HepG2 (cell line): ENCODE data around the gene NCOA1. TPM values are rescaled to one million over a fixed set of nuclear protein-coding genes. Genes with fewer than 3 reads are reported as not detected.

Source experiments
- ATAC-seq: fragments of 200-7000 bp; cut with Tn5 transposase; 3 replicates; pipeline ENCODE4 v1.9.1; 2020; ENCODE audit warnings: mild to moderate bottlenecking, moderate library complexity
- BruUV-seq: library from RNA; stranded (reverse); fragments of 400-500 nt; replicated peaks from 2 replicates; lab custom pipeline; 2021; lab: Mats Ljungman, UMichigan
- CTCF ChIA-PET: fragments of 300-600 bp; formaldehyde crosslinking; extraction: SDS; loops from one replicate; lab custom pipeline; 2021; ENCODE audit warnings: low total read pairs, inconsistent platforms, low intra/inter-chr PET ratio; lab: Yijun Ruan, JAX
- POLR2A ChIA-PET: fragments of 350-600 bp; sonication (Branson Sonifier 250); formaldehyde crosslinking; loops from one replicate; lab custom pipeline; 2020; ENCODE audit warnings: antibody characterized with exemption, inconsistent platforms; lab: Yijun Ruan, JAX
- DNase-seq: peaks from one replicate; pipeline ENCODE4 v3.0.0-alpha.2; 2015; ENCODE audit warnings: low spot score
- FAIRE-seq: peaks from 3 replicates; lab custom pipeline; 2011; peaks lifted over from hg19 to GRCh38; lab: Jason Lieb, UNC
- H2AFZ ChIP-seq: one replicate; pipeline ENCODE4 v1.6.1; 2011; ENCODE audit warnings: low read length, inconsistent platforms
- H3K27ac ChIP-seq: fragments of 300-600 bp; 3 replicates; pipeline ENCODE4 v1.8.0; 2011; ENCODE audit warnings: mixed run types, mild to moderate bottlenecking, mixed read lengths, low read length, inconsistent platforms; ENCODE audit not compliant: insufficient read depth; ENCODE audit errors: extremely low read length
- H3K27me3 ChIP-seq, 2 experiments: fragments of 200-600 bp in 1 of 2; 2 replicates in 1 of 2; 3 replicates in 1 of 2; pipeline versions ENCODE4 v1.6.0 to v1.8.0; 2011; ENCODE audit warnings: low read length in 2 of 2, mild to moderate bottlenecking in 2 of 2, moderate library complexity in 2 of 2, inconsistent platforms in 1 of 2; ENCODE audit not compliant: insufficient read depth in 2 of 2, control insufficient read depth in 1 of 2
- H3K36me3 ChIP-seq, 2 experiments: fragments of 200-600 bp in 1 of 2; replicated peaks in 1 of 2; 2 replicates in 1 of 2; 3 replicates in 1 of 2; pipeline versions ENCODE4 v1.5.1 to v1.8.0; 2011; ENCODE audit warnings: low read length in 2 of 2, inconsistent platforms in 1 of 2; ENCODE audit not compliant: insufficient read depth in 2 of 2, control insufficient read depth in 1 of 2
- H3K4me1 ChIP-seq: 2 replicates; pipeline ENCODE4 v1.5.1; 2012; ENCODE audit warnings: low read length, inconsistent platforms; ENCODE audit not compliant: insufficient read depth
- H3K4me2 ChIP-seq: 2 replicates; pipeline ENCODE4 v1.6.0; 2011; ENCODE audit warnings: low read depth, low read length, inconsistent platforms
- H3K4me3 ChIP-seq, 3 experiments: fragments of 200-600 bp in 1 of 3; sonication (generic), shearing (Covaris generic) in 1 of 3; replicated peaks in 1 of 3; 2 replicates each; pipeline ENCODE4 v1.5.1; 2011 to 2016; ENCODE audit warnings: low read length in 3 of 3, inconsistent platforms in 2 of 3, low read depth in 2 of 3, mild to moderate bottlenecking in 2 of 3, control low read depth in 1 of 3, mixed read lengths in 1 of 3; ENCODE audit not compliant: insufficient read depth in 1 of 3
- H3K79me2 ChIP-seq: one replicate; pipeline ENCODE4 v1.6.1; 2011; ENCODE audit warnings: low read length, inconsistent platforms; ENCODE audit not compliant: insufficient read depth
- H3K9ac ChIP-seq: 2 replicates; pipeline ENCODE4 v1.6.0; 2011; ENCODE audit warnings: mild to moderate bottlenecking, low read depth, low read length, inconsistent platforms; ENCODE audit not compliant: insufficient read depth
- H3K9me3 ChIP-seq: 2 replicates; pipeline ENCODE4 v1.5.1; 2012; ENCODE audit warnings: mild to moderate bottlenecking, low read length
- H4K20me1 ChIP-seq: 2 replicates; pipeline ENCODE4 v1.6.0; 2011; ENCODE audit warnings: inconsistent platforms, mild to moderate bottlenecking, low read length, moderate library complexity; ENCODE audit not compliant: insufficient read depth
- BRCA1 ChIP-seq: sonication (generic); formaldehyde crosslinking; IDR thresholded peaks from 2 replicates; pipeline ENCODE4 v1.4.0; 2020; ENCODE audit warnings: missing genetic modification reagents
- CREB3 ChIP-seq: sonication (generic); formaldehyde crosslinking; IDR thresholded peaks from 2 replicates; pipeline ENCODE4 v1.5.0; 2020; ENCODE audit warnings: missing genetic modification reagents
- NFATC3 ChIP-seq: sonication (generic); formaldehyde crosslinking; IDR thresholded peaks from 2 replicates; pipeline ENCODE4 v1.5.1; 2020; ENCODE audit warnings: mild to moderate bottlenecking, missing genetic modification reagents
- NFIC ChIP-seq: IDR thresholded peaks from 2 replicates; pipeline ENCODE4 v1.6.1; 2012; ENCODE audit warnings: mild to moderate bottlenecking, low read length, inconsistent platforms
- PAWR ChIP-seq: sonication (generic); formaldehyde crosslinking; IDR thresholded peaks from 2 replicates; pipeline ENCODE4 v1.4.0; 2020; ENCODE audit warnings: missing genetic modification reagents, mild to moderate bottlenecking, borderline replicate concordance
- PHF8 ChIP-seq: sonication (generic); formaldehyde crosslinking; IDR thresholded peaks from 2 replicates; pipeline ENCODE4 v1.5.0; 2020; ENCODE audit warnings: missing genetic modification reagents
- TAF1 ChIP-seq: sonication (generic); formaldehyde crosslinking; IDR thresholded peaks from 2 replicates; pipeline ENCODE4 v1.4.0; 2020; ENCODE audit warnings: missing genetic modification reagents
- TOPORS ChIP-seq: sonication (generic); formaldehyde crosslinking; IDR thresholded peaks from 2 replicates; pipeline ENCODE4 v1.8.0; 2023; ENCODE audit warnings: mild to moderate bottlenecking, missing genetic modification reagents
- ZBTB2 ChIP-seq: sonication (generic); formaldehyde crosslinking; IDR thresholded peaks from 2 replicates; pipeline ENCODE4 v1.8.0; 2022; ENCODE audit warnings: low read depth, missing genetic modification reagents
- ZNF318 ChIP-seq: sonication (generic); formaldehyde crosslinking; IDR thresholded peaks from 2 replicates; pipeline ENCODE4 v1.4.0; 2020; ENCODE audit warnings: mild to moderate bottlenecking, missing genetic modification reagents
- ZNF512 ChIP-seq: sonication (generic); formaldehyde crosslinking; IDR thresholded peaks from 2 replicates; pipeline ENCODE4 v1.4.0; 2020; ENCODE audit warnings: mild to moderate bottlenecking, missing genetic modification reagents
- ZNF615 ChIP-seq: sonication (generic); formaldehyde crosslinking; IDR thresholded peaks from 2 replicates; pipeline ENCODE4 v1.5.0; 2020; ENCODE audit warnings: mild to moderate bottlenecking, missing genetic modification reagents, borderline replicate concordance
- WGBS: methylation state at CpG from one replicate; pipeline ENCODE4 v1.1.6; 2017; ENCODE audit warnings: low lambda C conversion rate; 5-methylcytosine and 5-hydroxymethylcytosine counted together
- in situ Hi-C: cut with HindIII; loops from 2 replicates; pipeline ENCODE4 v1.10.0; 2017; ENCODE audit warnings: low pct_unique_long_range_greater_than_20kb; ENCODE audit not compliant: extremely low pct_ligation_motif_present
- intact Hi-C: fragments of 100-400 bp; cut with micrococcal nuclease; formaldehyde crosslinking; loops from one replicate; pipeline ENCODE4 v1.10.0; 2022; ENCODE audit not compliant: unreplicated experiment
- polyA plus RNA-seq, 8 experiments: library from polyadenylated mRNA; depleted of rRNA in 3 of 8; stranded (reverse) in 7 of 8; unstranded in 1 of 8; fragments of >200 nt; fragmentation: Illumina TruSeq in 4 of 8; extraction: Trizol in 4 of 8; gene quantifications; 2 replicates each; pipeline versions ENCODE4 v1.2.1 to v1.2.3, GENCODE V29; 2011 to 2016; ENCODE audit warnings: low read depth in 4 of 8, missing spikeins in 1 of 8, mixed read lengths in 1 of 8; ENCODE audit not compliant: insufficient read depth in 1 of 8
- total RNA-seq, 5 experiments: library from RNA; depleted of rRNA; stranded (reverse); fragments of >200 nt; fragmentation: Illumina TruSeq; extraction: Trizol; gene quantifications; 2 replicates each; pipeline ENCODE4 v1.2.3, GENCODE V29; 2016; ENCODE audit warnings: low read depth in 1 of 5

The NCOA1 gene
- total and polyA plus RNA-seq, 2 of the 13 experiments (the other 11 are each of a cell fraction or from before 2014, with no cell fraction given): 10.0 to 10.4 TPM

- FAIRE-seq (no peak), ATAC-seq (no peak), DNase-seq (no peak)
- no peak overlapping the region for H3K27ac ChIP-seq
- no peaks in the 10 kb centered on the region for H3K27me3 ChIP-seq
- POLR2A ChIA-PET: no interaction called here
- H3K36me3 ChIP-seq: no peaks in the 10 kb centered on the region
- H3K9ac ChIP-seq: no peak overlapping the region
- H3K4me1 ChIP-seq: no peaks in the 10 kb centered on the region
- H3K9me3 ChIP-seq: no peaks in the 10 kb centered on the region
- intact Hi-C loops: no loop called here
- WGBS: 91% methylated on average over 6 of the region's 6 CpGs
- H4K20me1 ChIP-seq: no peaks in the 10 kb centered on the region
- H3K4me3 ChIP-seq: no peak overlapping the region
- CTCF ChIA-PET: no interaction called here
- H3K4me2 ChIP-seq: no peak overlapping the region
- in situ Hi-C loops: no loop called here
- no TSS peak for BruUV-seq
- no peak overlapping the region for H2AFZ ChIP-seq
- H3K79me2 ChIP-seq: no peaks in the 10 kb centered on the region
- TF ChIP-seq NFIC (no peak), CREB3 (CRISPR knock-in tag) (no peak), PHF8 (CRISPR knock-in tag) (no peak), ZNF512 (CRISPR knock-in tag) (no peak), BRCA1 (CRISPR knock-in tag) (no peak), NFATC3 (CRISPR knock-in tag) (no peak), ZBTB2 (no peak), ZNF318 (CRISPR knock-in tag) (no peak), TOPORS (no peak), PAWR (CRISPR knock-in tag) (no peak), ZNF615 (no peak), TAF1 (CRISPR knock-in tag) (no peak)
These were observed 14.7 kb downstream of the NCOA1 start for GRCh38 chr2:24505534-24506275.
